SU-DHL-6 (cell line): Measurements from ENCODE around the gene FSTL3.
"Not testable (repeated sequence)": the region's sequence is repeated elsewhere in the genome, so short reads cannot be mapped to it uniquely, and the experiment has no call there.

Source experiments
- H2AFZ ChIP-seq: fragments of 200-600 bp; sonication (generic); 2 replicates; pipeline ENCODE4 v1.6.1; 2014; ENCODE audit warnings: low read depth, mild to moderate bottlenecking, moderate library complexity, mixed read lengths, antibody characterized with exemption, low read length; ENCODE audit not compliant: severe bottlenecking
- H3F3A ChIP-seq: fragments of 200-600 bp; shearing (Covaris generic); 2 replicates; pipeline ENCODE4 v1.6.0; 2016; ENCODE audit warnings: antibody characterized with exemption, mild to moderate bottlenecking; ENCODE audit not compliant: insufficient read depth
- H3K27ac ChIP-seq: fragments of 200-600 bp; sonication (generic); 2 replicates; pipeline ENCODE4 v1.5.1; 2016; ENCODE audit warnings: low read depth, mild to moderate bottlenecking, low read length, moderate library complexity, mixed read lengths
- H3K27me3 ChIP-seq: fragments of 200-600 bp; sonication (generic), shearing (Covaris generic); 2 replicates; pipeline ENCODE4 v1.6.0; 2014; ENCODE audit warnings: mild to moderate bottlenecking, low read length
- H3K36me3 ChIP-seq: fragments of 200-600 bp; sonication (generic); 2 replicates; pipeline ENCODE4 v1.6.1; 2014; ENCODE audit warnings: mild to moderate bottlenecking, low read length, mixed read lengths
- H3K4me2 ChIP-seq: fragments of 300-600, 200-600 bp; shearing (Covaris generic), sonication (generic); 2 replicates; pipeline ENCODE4 v1.6.0; 2014; ENCODE audit warnings: low read length, low read depth, mild to moderate bottlenecking; ENCODE audit not compliant: poor library complexity, severe bottlenecking
- H3K4me3 ChIP-seq: fragments of 200-600 bp; sonication (generic); 2 replicates; pipeline ENCODE4 v1.5.1; 2014; ENCODE audit warnings: antibody characterized with exemption, low read length, mild to moderate bottlenecking, mixed read lengths; ENCODE audit not compliant: insufficient read depth, poor library complexity, severe bottlenecking
- H3K79me2 ChIP-seq: fragments of 200-600 bp; sonication (generic); 2 replicates; pipeline ENCODE4 v1.6.1; 2014; ENCODE audit warnings: mild to moderate bottlenecking, low read length, moderate library complexity; ENCODE audit not compliant: insufficient read depth
- H3K9ac ChIP-seq: fragments of 200-600 bp; sonication (generic); 2 replicates; pipeline ENCODE4 v1.7.0; 2014; ENCODE audit warnings: mild to moderate bottlenecking, low read length
- H3K9me2 ChIP-seq: fragments of 200-600 bp; sonication (generic); replicated peaks from 2 replicates; pipeline ENCODE4 v1.6.1; 2014; ENCODE audit warnings: low read length; ENCODE audit not compliant: insufficient read depth
- H3K9me3 ChIP-seq: fragments of 200-600 bp; sonication (generic); 2 replicates; pipeline ENCODE4 v1.6.1; 2014; ENCODE audit warnings: low read length, mixed read lengths; ENCODE audit not compliant: insufficient read depth
- H4K20me1 ChIP-seq: fragments of 200-600 bp; sonication (generic); 2 replicates; pipeline ENCODE4 v1.6.1; 2014; ENCODE audit warnings: low read depth, mild to moderate bottlenecking, antibody characterized with exemption, low read length, moderate library complexity, mixed read lengths
- CTCF ChIP-seq: fragments of 200-600 bp; sonication (generic); IDR thresholded peaks from one replicate; pipeline ENCODE4 v1.5.1; 2017; ENCODE audit warnings: antibody characterized with exemption, mild to moderate bottlenecking, low read length, moderate library complexity; ENCODE audit not compliant: insufficient read depth, poor library complexity, severe bottlenecking
- EZH2phosphoT487 ChIP-seq: fragments of 200-600 bp; sonication (generic), shearing (Covaris generic); conservative IDR thresholded peaks from 2 replicates; pipeline ENCODE4 v1.6.1; 2018; ENCODE audit warnings: mild to moderate bottlenecking, antibody characterized with exemption, low read length, moderate library complexity, mixed read lengths

The FSTL3 gene

GRCh38 chr19:702847-703246 is 26.7 kb downstream of the FSTL3 start:
- H3K9ac ChIP-seq, H3K27ac ChIP-seq, H2AFZ ChIP-seq, H3K9me3 ChIP-seq, H3K36me3 ChIP-seq, H3K4me2 ChIP-seq, H3K79me2 ChIP-seq, H3K27me3 ChIP-seq, H3K4me3 ChIP-seq, H3K9me2 ChIP-seq, H3F3A ChIP-seq, H4K20me1 ChIP-seq: not testable (repeated sequence)

GRCh38 chr19:703329-703650 is 27.1 kb downstream of the FSTL3 start:
- Histone ChIP-seq H2AFZ (no peak overlapping the region), H3K79me2 (no peaks in the 10 kb centered on the region), H3K9me2 (no peaks in the 10 kb centered on the region), H3K27me3 (no peaks in the 10 kb centered on the region), H3K36me3 (no peaks in the 10 kb centered on the region), H3K9me3 (no peaks in the 10 kb centered on the region), H3K4me2 (no peak overlapping the region), H3K27ac (no peak overlapping the region), H4K20me1 (no peaks in the 10 kb centered on the region), H3K4me3 (no peak overlapping the region), H3F3A (no peaks in the 10 kb centered on the region), H3K9ac (no peak overlapping the region)
- TF ChIP-seq CTCF (no peak), EZH2phosphoT487 (no peak)

GRCh38 chr19:703651-704446 is 27.7 kb downstream of the FSTL3 start:
- H3K79me2 ChIP-seq, result no peaks in the 10 kb centered on the region
- no peak overlapping the region for H2AFZ ChIP-seq
- no peaks in the 10 kb centered on the region for H3F3A ChIP-seq
- no peaks in the 10 kb centered on the region for H3K27me3 ChIP-seq
- no peak overlapping the region for H3K4me3 ChIP-seq
- H3K9me2 ChIP-seq, result no peaks in the 10 kb centered on the region
- no peak overlapping the region for H3K27ac ChIP-seq
- H3K9me3 ChIP-seq, result no peaks in the 10 kb centered on the region
- no peaks in the 10 kb centered on the region for H3K36me3 ChIP-seq
- no peak overlapping the region for H3K4me2 ChIP-seq
- TF ChIP-seq EZH2phosphoT487 (no peak), CTCF (no peak)
- no peak overlapping the region for H3K9ac ChIP-seq
- no peaks in the 10 kb centered on the region for H4K20me1 ChIP-seq

- no peaks in the 10 kb centered on the region for H4K20me1 ChIP-seq
- no peaks in the 10 kb centered on the region for H3K36me3 ChIP-seq
- no peak overlapping the region for H3K4me2 ChIP-seq
- H3K9ac ChIP-seq, result no peak overlapping the region
- no peaks in the 10 kb centered on the region for H3K9me2 ChIP-seq
- H3F3A ChIP-seq, result no peaks in the 10 kb centered on the region
- H3K27me3 ChIP-seq, result no peaks in the 10 kb centered on the region
- no peak for TF ChIP-seq EZH2phosphoT487
- no peak for TF ChIP-seq CTCF
- H3K27ac ChIP-seq, result no peak overlapping the region
- H3K79me2 ChIP-seq, result no peaks in the 10 kb centered on the region
- H3K4me3 ChIP-seq, result no peak overlapping the region
- no peak overlapping the region for H2AFZ ChIP-seq
- H3K9me3 ChIP-seq, result no peaks in the 10 kb centered on the region
These were observed 28.2 kb downstream of the FSTL3 start for GRCh38 chr19:704447-704741.
